Gastrocnemius medialis (tissue), 4 donors: ENCODE data around the gene EYS. TPM values are rescaled to one million over a fixed set of nuclear protein-coding genes. Genes with fewer than 3 reads are reported as not detected.

Experiments used
- ATAC-seq, 2 donors: fragments of 150-250 bp; one replicate each; pipeline ENCODE4 v1.9.1; 2016
- DNase-seq, 2 donors: peaks; one replicate each; pipeline ENCODE4 v3.0.0-alpha.2; 2019
- H3K27ac ChIP-seq, 4 donors: fragments of 200-600 bp; sonication (generic); 1 replicate in 1 of 4; 2 replicates in 3 of 4; pipeline ENCODE4 v1.5.1; 2016 to 2018; ENCODE audit warnings: mild to moderate bottlenecking in 2 of 4, moderate library complexity in 1 of 4
- H3K27me3 ChIP-seq, 3 donors: fragments of 200-600 bp; sonication (generic) in 2 of 3; 1 replicate in 1 of 3; 2 replicates in 2 of 3; pipeline versions ENCODE4 v1.5.1 to v1.6.0; 2016 to 2019; ENCODE audit warnings: mild to moderate bottlenecking in 1 of 3, moderate library complexity in 1 of 3
- H3K36me3 ChIP-seq, 2 donors: fragments of 200-600 bp; sonication (generic) in 1 of 2; one replicate each; pipeline ENCODE4 v1.5.1; 2017 to 2018
- H3K4me1 ChIP-seq, 2 donors: fragments of 200-600 bp; sonication (generic) in 1 of 2; one replicate each; pipeline ENCODE4 v1.5.1; 2016 to 2017; ENCODE audit warnings: mild to moderate bottlenecking in 2 of 2
- H3K4me3 ChIP-seq, 4 donors: fragments of 200-600 bp; sonication (generic) in 3 of 4; 1 replicate in 1 of 4; 2 replicates in 3 of 4; pipeline ENCODE4 v1.5.1; 2016 to 2019; ENCODE audit warnings: mild to moderate bottlenecking in 2 of 4
- H3K9me3 ChIP-seq, 3 donors: fragments of 200-600 bp; sonication (generic) in 2 of 3; 1 replicate in 1 of 3; 2 replicates in 2 of 3; pipeline ENCODE4 v1.5.1; 2016 to 2019
- POLR2A ChIP-seq, 2 donors: fragments of 450-650 bp; IDR thresholded peaks; one replicate each; pipeline ENCODE4 v1.6.1; 2017; ENCODE audit warnings: antibody characterized with exemption in 2 of 2, mild to moderate bottlenecking in 2 of 2, moderate library complexity in 2 of 2
- in situ Hi-C, 4 donors: fragments of 200-750 bp; cut with MboI; loops; one replicate each; pipeline versions ENCODE4 v1.15.0 to v1.8.0; 2017; ENCODE audit warnings: low sequenced_read_pairs in 4 of 4
- intact Hi-C: fragments of 100-400 bp; cut with DNase I; formaldehyde crosslinking; loops from one replicate; pipeline ENCODE4 v1.15.1; 2023; ENCODE audit warnings: low total_unique reads
- total RNA-seq, 4 donors: library from RNA; depleted of rRNA; stranded (reverse); fragments of >200 nt; gene quantifications; one replicate each; pipeline versions ENCODE4 v1.1.0 to v1.2.3, GENCODE V29; 2016
- TF ChIP-seq, protein P1 (sequence below), 5 experiments: fragments of 450-650 bp in 3 of 5; fragments of 200-600 bp in 2 of 5; sonication (generic) in 2 of 5; IDR thresholded peaks in 4 of 5; conservative IDR thresholded peaks in 1 of 5; 1 replicate in 4 of 5; 2 replicates in 1 of 5; pipeline ENCODE4 v1.5.1; 2016 to 2019; ENCODE audit warnings: antibody characterized with exemption in 5 of 5, mild to moderate bottlenecking in 3 of 5, moderate library complexity in 3 of 5

Gene EYS
- total RNA-seq, 4 donors from 2014 or later: 0.20 TPM; not detected in 3

- Histone ChIP-seq H3K9me3 (no peaks in the 10 kb centered on the region), H3K27me3 (no peaks in the 10 kb centered on the region), H3K27ac (no peak overlapping the region), H3K4me1 (no peaks in the 10 kb centered on the region), H3K4me3 (no peak overlapping the region), H3K36me3 (no peaks in the 10 kb centered on the region)
- TF ChIP-seq, protein P1, sequence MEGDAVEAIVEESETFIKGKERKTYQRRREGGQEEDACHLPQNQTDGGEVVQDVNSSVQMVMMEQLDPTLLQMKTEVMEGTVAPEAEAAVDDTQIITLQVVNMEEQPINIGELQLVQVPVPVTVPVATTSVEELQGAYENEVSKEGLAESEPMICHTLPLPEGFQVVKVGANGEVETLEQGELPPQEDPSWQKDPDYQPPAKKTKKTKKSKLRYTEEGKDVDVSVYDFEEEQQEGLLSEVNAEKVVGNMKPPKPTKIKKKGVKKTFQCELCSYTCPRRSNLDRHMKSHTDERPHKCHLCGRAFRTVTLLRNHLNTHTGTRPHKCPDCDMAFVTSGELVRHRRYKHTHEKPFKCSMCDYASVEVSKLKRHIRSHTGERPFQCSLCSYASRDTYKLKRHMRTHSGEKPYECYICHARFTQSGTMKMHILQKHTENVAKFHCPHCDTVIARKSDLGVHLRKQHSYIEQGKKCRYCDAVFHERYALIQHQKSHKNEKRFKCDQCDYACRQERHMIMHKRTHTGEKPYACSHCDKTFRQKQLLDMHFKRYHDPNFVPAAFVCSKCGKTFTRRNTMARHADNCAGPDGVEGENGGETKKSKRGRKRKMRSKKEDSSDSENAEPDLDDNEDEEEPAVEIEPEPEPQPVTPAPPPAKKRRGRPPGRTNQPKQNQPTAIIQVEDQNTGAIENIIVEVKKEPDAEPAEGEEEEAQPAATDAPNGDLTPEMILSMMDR (IDR thresholded peaks at IDR 0.05 in 4 of 5, conservative IDR thresholded peaks at IDR 0.05 in 1 of 5): no peak
- no peak for TF ChIP-seq POLR2A (IDR thresholded peaks at IDR 0.05)
- intact Hi-C loops: no loop called here
- ATAC-seq (no peak), DNase-seq (no peak)
- in situ Hi-C loops: no loop called here
These were observed 1209.4 kb downstream of the EYS start for GRCh38 chr6:64497634-64498033.

GRCh38 chr6:64489763-64490162 lies 1217.3 kb downstream of the EYS start:
- no peak overlapping the region for H3K27ac ChIP-seq
- TF ChIP-seq, protein P1 (IDR thresholded peaks at IDR 0.05 in 4 of 5, conservative IDR thresholded peaks at IDR 0.05 in 1 of 5): no peak
- in situ Hi-C loops (no loop called here), intact Hi-C loops (no loop called here)
- H3K36me3 ChIP-seq: no peaks in the 10 kb centered on the region
- H3K4me1 ChIP-seq: no peaks in the 10 kb centered on the region
- no peak overlapping the region for H3K4me3 ChIP-seq
- no peaks in the 10 kb centered on the region for H3K27me3 ChIP-seq
- no peak for DNase-seq
- H3K9me3 ChIP-seq: no peaks in the 10 kb centered on the region
- ATAC-seq: no peak

DNA sequence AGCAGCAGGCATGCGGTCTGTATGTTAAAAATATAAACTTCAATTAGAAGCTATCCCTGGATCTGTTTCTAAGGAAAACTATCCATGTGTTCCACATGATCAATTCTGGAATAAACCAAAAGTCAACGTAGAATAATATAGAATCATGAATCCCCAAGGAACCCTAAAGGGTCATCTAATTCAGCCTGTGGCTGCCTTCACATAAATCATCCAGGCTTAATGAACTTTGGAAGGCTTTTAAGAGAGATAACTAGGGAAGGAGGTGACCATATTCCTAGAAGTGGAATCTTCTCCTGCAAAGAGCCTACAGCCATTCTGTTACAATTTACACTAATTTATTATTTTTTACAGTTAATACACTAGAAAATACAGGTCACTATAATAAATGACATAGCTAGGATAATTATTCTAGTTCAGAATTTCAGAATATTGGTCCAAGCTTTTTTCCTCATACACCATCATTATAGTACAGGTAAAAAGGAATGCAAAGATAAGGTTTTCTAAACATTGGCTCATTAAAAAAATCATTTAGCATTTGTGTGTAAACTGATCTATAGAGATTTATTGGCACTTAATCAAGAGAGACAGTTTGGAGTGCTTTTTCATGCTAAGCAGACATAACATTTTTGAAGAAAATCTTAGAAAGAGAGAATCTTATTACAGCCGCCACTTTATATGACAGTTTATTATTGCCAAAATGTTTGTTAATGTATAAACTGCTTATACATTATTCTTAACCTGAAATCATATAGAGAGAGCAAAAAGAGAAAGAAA lies 1220.3 kb downstream of the EYS start:
- no peak for TF ChIP-seq POLR2A (IDR thresholded peaks at IDR 0.05)
- TF ChIP-seq, protein P1 (IDR thresholded peaks at IDR 0.05 in 4 of 5, conservative IDR thresholded peaks at IDR 0.05 in 1 of 5): no peak
- no peaks in the 10 kb centered on the region for H3K27me3 ChIP-seq
- no peak overlapping the region for H3K27ac ChIP-seq
- no peak overlapping the region for H3K4me3 ChIP-seq
- intact Hi-C loops (no loop called here), in situ Hi-C loops (no loop called here)
- DNase-seq (no peak), ATAC-seq (no peak)
- H3K36me3 ChIP-seq: no peaks in the 10 kb centered on the region
- H3K9me3 ChIP-seq: no peaks in the 10 kb centered on the region
- no peaks in the 10 kb centered on the region for H3K4me1 ChIP-seq

DNA sequence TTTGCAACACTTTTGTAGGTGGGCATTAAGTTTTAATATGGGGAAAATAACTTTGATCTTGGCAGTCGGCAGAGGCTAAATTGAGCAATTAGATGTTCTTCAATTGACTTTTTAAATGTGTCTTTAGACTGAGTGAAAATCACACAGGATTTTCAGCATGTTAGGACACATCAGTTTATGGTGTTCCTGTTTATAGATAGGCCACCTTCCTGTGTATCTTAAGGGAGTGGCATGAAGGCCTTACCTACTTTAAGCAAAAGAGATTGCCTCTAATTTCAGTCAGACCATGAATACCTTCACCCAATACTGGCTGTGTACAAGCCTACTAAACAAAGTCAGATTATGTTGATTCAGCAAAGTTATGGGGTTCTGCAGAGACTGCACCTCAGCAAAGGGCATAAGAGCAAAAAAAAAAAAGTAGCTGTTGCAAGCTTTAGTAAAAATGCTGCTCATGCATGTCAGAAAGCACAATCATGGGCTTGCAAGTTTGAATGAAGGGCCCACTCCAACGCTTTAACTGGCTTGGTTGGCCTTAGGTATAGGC lies 1223.0 kb downstream of the EYS start:
- ATAC-seq: no peak
- Histone ChIP-seq H3K9me3 (no peaks in the 10 kb centered on the region), H3K4me3 (no peak overlapping the region), H3K27ac (no peak overlapping the region), H3K27me3 (no peaks in the 10 kb centered on the region), H3K4me1 (no peaks in the 10 kb centered on the region), H3K36me3 (no peaks in the 10 kb centered on the region)
- in situ Hi-C loops (no loop called here), intact Hi-C loops (no loop called here)
- no peak for TF ChIP-seq POLR2A (IDR thresholded peaks at IDR 0.05)
- TF ChIP-seq, protein P1 (IDR thresholded peaks at IDR 0.05 in 4 of 5, conservative IDR thresholded peaks at IDR 0.05 in 1 of 5): no peak
- no peak for DNase-seq
